Tibial artery (tissue), 4 donors: ENCODE data around the gene KIF26A.

Experiments
- DNase-seq, 2 donors: peaks; one replicate each; pipeline ENCODE4 v3.0.0-alpha.2; 2019
- H3K27ac ChIP-seq, 2 donors: fragments of 200-600 bp; sonication (generic) in 1 of 2; 1 replicate in 1 of 2; 2 replicates in 1 of 2; pipeline ENCODE4 v1.5.1; 2018 to 2019; ENCODE audit warnings: mild to moderate bottlenecking in 1 of 2
- H3K27me3 ChIP-seq, 2 donors: fragments of 200-600 bp; sonication (generic) in 1 of 2; one replicate each; pipeline versions ENCODE4 v1.5.1 to v1.6.0; 2016 to 2019
- H3K36me3 ChIP-seq, 3 donors: fragments of 200-600 bp; sonication (generic) in 2 of 3; one replicate each; pipeline ENCODE4 v1.5.1; 2016 to 2019; ENCODE audit warnings: mild to moderate bottlenecking in 2 of 3
- H3K4me1 ChIP-seq, 4 donors: fragments of 200-600 bp; sonication (generic) in 2 of 4; 1 replicate in 3 of 4; 2 replicates in 1 of 4; pipeline ENCODE4 v1.5.1; 2016 to 2019
- H3K4me3 ChIP-seq, 2 donors: fragments of 200-600 bp; sonication (generic) in 1 of 2; 1 replicate in 1 of 2; 2 replicates in 1 of 2; pipeline ENCODE4 v1.5.1; 2018 to 2019; ENCODE audit warnings: mild to moderate bottlenecking in 2 of 2
- H3K9me3 ChIP-seq, 3 donors: fragments of 200-600 bp; sonication (generic) in 1 of 3; one replicate each; pipeline ENCODE4 v1.5.1; 2016 to 2019
- intact Hi-C: fragments of 100-400 bp; cut with DNase I; formaldehyde crosslinking; loops from one replicate; pipeline ENCODE4 v1.15.0; 2023; ENCODE audit warnings: low total_unique reads
- TF ChIP-seq, protein P1 (sequence below), 2 experiments: fragments of 200-600 bp in 1 of 2; fragments of 450-650 bp in 1 of 2; IDR thresholded peaks; one replicate each; pipeline ENCODE4 v1.5.1; 2017 to 2019; ENCODE audit warnings: antibody characterized with exemption in 2 of 2, mild to moderate bottlenecking in 1 of 2, moderate library complexity in 1 of 2

The KIF26A gene

DNA sequence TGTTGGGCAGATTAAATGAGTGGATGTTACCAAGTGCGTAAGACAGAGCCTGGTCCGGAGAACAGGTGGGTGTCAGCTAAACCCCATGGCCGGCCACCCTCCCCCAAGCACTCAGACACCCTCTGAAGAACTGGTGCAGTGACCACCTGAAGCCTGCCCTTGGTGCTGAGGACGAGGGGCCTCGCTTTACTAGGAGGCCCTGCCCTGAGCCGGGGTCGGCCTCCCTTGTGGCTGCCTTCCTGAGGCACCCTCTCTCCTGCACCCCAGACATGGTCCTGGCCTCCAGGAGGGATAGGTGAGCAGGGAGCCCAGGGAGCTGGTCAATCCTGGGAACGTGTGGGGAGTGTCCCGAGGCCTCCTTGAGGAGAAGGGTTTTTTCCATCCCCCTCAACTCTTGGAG lies 4.9 kb upstream of the KIF26A start:
- Histone ChIP-seq H3K27ac (no peak overlapping the region), H3K4me1 (peaks cover 0 to 37% (median 26%) of the 10 kb centered on the region in 4 donors), H3K4me3 (no peak overlapping the region), H3K27me3 (peaks cover 0 to 71% of the 10 kb centered on the region in 2 donors), H3K9me3 (peaks cover 4 to 21% (median 17%) of the 10 kb centered on the region in 3 donors), H3K36me3 (no peaks in the 10 kb centered on the region)
- TF ChIP-seq, protein P1, sequence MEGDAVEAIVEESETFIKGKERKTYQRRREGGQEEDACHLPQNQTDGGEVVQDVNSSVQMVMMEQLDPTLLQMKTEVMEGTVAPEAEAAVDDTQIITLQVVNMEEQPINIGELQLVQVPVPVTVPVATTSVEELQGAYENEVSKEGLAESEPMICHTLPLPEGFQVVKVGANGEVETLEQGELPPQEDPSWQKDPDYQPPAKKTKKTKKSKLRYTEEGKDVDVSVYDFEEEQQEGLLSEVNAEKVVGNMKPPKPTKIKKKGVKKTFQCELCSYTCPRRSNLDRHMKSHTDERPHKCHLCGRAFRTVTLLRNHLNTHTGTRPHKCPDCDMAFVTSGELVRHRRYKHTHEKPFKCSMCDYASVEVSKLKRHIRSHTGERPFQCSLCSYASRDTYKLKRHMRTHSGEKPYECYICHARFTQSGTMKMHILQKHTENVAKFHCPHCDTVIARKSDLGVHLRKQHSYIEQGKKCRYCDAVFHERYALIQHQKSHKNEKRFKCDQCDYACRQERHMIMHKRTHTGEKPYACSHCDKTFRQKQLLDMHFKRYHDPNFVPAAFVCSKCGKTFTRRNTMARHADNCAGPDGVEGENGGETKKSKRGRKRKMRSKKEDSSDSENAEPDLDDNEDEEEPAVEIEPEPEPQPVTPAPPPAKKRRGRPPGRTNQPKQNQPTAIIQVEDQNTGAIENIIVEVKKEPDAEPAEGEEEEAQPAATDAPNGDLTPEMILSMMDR (IDR thresholded peaks at IDR 0.05) = no peak
- intact Hi-C loops = no loop called here
- peak in 1 of 2 donors; percentile 47 for DNase-seq

GRCh38 chr14:104134061-104134965 lies 4.1 kb upstream of the KIF26A start:
- intact Hi-C loops = no loop called here
- DNase-seq = peak in 1 of 2 donors; percentile 59

GRCh38 chr14:104135121-104135903 lies 3.1 kb upstream of the KIF26A start:
- Histone ChIP-seq H3K27ac (no peak overlapping the region), H3K27me3 (peaks cover 0 to 89% of the 10 kb centered on the region in 2 donors), H3K4me3 (no peak overlapping the region), H3K4me1 (peaks cover 0 to 48% (median 34%) of the 10 kb centered on the region in 4 donors), H3K9me3 (peaks cover 0 to 9% (median 6%) of the 10 kb centered on the region in 3 donors), H3K36me3 (no peaks in the 10 kb centered on the region)
- DNase-seq = peak in 1 of 2 donors; percentile 54
- intact Hi-C loops = loop anchor here (5.0 kb wide), 1 partner anchor 502 kb away; no protein-coding TSS in a partner anchor
- TF ChIP-seq, protein P1 (IDR thresholded peaks at IDR 0.05) = no peak

More at GRCh38 chr14:104134061-104134965, 4.1 kb upstream of the KIF26A start:
- H3K4me1 ChIP-seq = peaks cover 0 to 45% (median 33%) of the 10 kb centered on the region in 4 donors
- TF ChIP-seq, protein P1 (IDR thresholded peaks at IDR 0.05) = no peak
- H3K27me3 ChIP-seq = peaks cover 0 to 79% of the 10 kb centered on the region in 2 donors
- peaks cover 3 to 19% (median 16%) of the 10 kb centered on the region in 3 donors for H3K9me3 ChIP-seq
- H3K4me3 ChIP-seq = no peak overlapping the region
- H3K27ac ChIP-seq = no peak overlapping the region
- no peaks in the 10 kb centered on the region for H3K36me3 ChIP-seq

DNA sequence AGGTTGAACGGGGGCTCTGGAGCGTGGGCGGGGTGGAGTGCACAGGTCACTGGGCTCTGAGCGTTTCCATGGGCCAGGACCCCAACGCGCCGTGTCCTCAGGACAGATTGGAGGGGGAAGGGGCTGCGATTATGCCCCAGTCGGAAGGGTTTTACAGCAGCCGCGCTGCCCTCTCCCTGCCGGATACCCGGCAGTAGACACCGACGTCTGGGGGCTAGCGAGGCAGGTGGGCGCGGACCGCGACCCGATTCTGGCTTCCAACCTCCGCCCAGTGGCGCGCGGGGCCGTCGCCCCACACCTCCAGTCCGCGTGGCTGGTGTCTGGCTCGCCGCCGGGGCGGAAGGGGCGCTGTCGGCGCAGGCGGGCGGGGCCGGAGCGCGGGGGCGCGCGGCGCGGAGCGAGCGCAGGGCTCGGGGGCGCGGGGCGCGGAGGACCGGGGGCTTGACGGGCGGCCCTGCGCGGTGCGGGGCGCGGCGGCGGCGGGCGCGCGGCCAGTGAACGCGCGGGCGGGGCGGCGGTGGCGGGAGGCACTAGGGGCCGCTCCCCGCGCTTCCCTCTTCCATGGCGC lies 2.4 kb upstream of the KIF26A start:
- no peak overlapping the region for H3K27ac ChIP-seq
- intact Hi-C loops = loop anchor here (5.0 kb wide), 1 partner anchor 501 kb away; no protein-coding TSS in a partner anchor
- peaks cover 0 to 93% of the 10 kb centered on the region in 2 donors for H3K27me3 ChIP-seq
- peak overlapping the region in 1 of 2 donors; percentile 28 for H3K4me3 ChIP-seq
- peaks cover 0 to 47% (median 34%) of the 10 kb centered on the region in 4 donors for H3K4me1 ChIP-seq
- peaks cover 0 to 3% (median 0%) of the 10 kb centered on the region in 3 donors for H3K9me3 ChIP-seq
- no peaks in the 10 kb centered on the region for H3K36me3 ChIP-seq
- DNase-seq = peak in 1 of 2 donors; percentile 27
- TF ChIP-seq, protein P1 (IDR thresholded peaks at IDR 0.05) = no peak
